ENCODE data around the gene MAP3K14.

Gene MAP3K14

GRCh38 chr17:45240905-45241327 lies 75.9 kb downstream of the MAP3K14 start:
- peaks cover 95% of the 10 kb centered on the region; the same call in 1 of the 2 replicates for H3K36me3 ChIP-seq (ENCODE audit: insufficient read depth, low read length)
- no peaks in the 10 kb centered on the region for H3K9me3 ChIP-seq (ENCODE audit: insufficient read depth, low read depth, low read length)
- no peaks in the 10 kb centered on the region for H3K4me1 ChIP-seq (ENCODE audit: insufficient read depth, low read length, poor library complexity, severe bottlenecking)
- H2AFZ ChIP-seq (ENCODE audit: low read length) = no peak overlapping the region
- H4K20me1 ChIP-seq (ENCODE audit: insufficient read depth, low read length, poor library complexity, severe bottlenecking) = peaks cover 4% of the 10 kb centered on the region
- H3K9ac ChIP-seq (ENCODE audit: low read depth, low read length, poor library complexity, severe bottlenecking) = no peak overlapping the region
- TF ChIP-seq CTCF (conservative IDR thresholded peaks at IDR 0.05; ENCODE audit: low read length) (no peak), EZH2phosphoT487 (IDR thresholded peaks at IDR 0.05; ENCODE audit: borderline replicate concordance) (no peak)
- H3K4me3 ChIP-seq (ENCODE audit: low read length, poor library complexity, severe bottlenecking) = no peak overlapping the region
- H3K9me2 ChIP-seq (replicated peaks; ENCODE audit: low read depth, low read length) = no peaks in the 10 kb centered on the region
- H3F3A ChIP-seq (ENCODE audit: low read depth) = no peaks in the 10 kb centered on the region
- no peak overlapping the region for H3K4me2 ChIP-seq (ENCODE audit: low read depth, low read length, poor library complexity, severe bottlenecking)
- H3K79me2 ChIP-seq (ENCODE audit: insufficient read depth, low read length) = 0 out of 2 replicates have a peak, but pooled peaks cover 4% of the 10 kb centered on the region
- no peaks in the 10 kb centered on the region for H3K27me3 ChIP-seq (ENCODE audit: insufficient read depth, low read length, poor library complexity, severe bottlenecking)

GRCh38 chr17:45238155-45238774 lies 78.6 kb downstream of the MAP3K14 start:
- no peaks in the 10 kb centered on the region for H3K9me3 ChIP-seq (ENCODE audit: insufficient read depth, low read depth, low read length)
- no peaks in the 10 kb centered on the region for H3K4me1 ChIP-seq (ENCODE audit: insufficient read depth, low read length, poor library complexity, severe bottlenecking)
- no peak overlapping the region for H3K4me2 ChIP-seq (ENCODE audit: low read depth, low read length, poor library complexity, severe bottlenecking)
- peaks cover 20% of the 10 kb centered on the region for H4K20me1 ChIP-seq (ENCODE audit: insufficient read depth, low read length, poor library complexity, severe bottlenecking)
- no peak overlapping the region for H3K9ac ChIP-seq (ENCODE audit: low read depth, low read length, poor library complexity, severe bottlenecking)
- H2AFZ ChIP-seq (ENCODE audit: low read length) = no peak overlapping the region
- no peak overlapping the region for H3K4me3 ChIP-seq (ENCODE audit: low read length, poor library complexity, severe bottlenecking)
- H3K79me2 ChIP-seq (ENCODE audit: insufficient read depth, low read length) = peaks cover 16% of the 10 kb centered on the region; the same call in 1 of the 2 replicates
- peaks cover 89% of the 10 kb centered on the region; the same call in 1 of the 2 replicates for H3K36me3 ChIP-seq (ENCODE audit: insufficient read depth, low read length)
- no peaks in the 10 kb centered on the region for H3F3A ChIP-seq (ENCODE audit: low read depth)
- H3K9me2 ChIP-seq (replicated peaks; ENCODE audit: low read depth, low read length) = no peaks in the 10 kb centered on the region
- TF ChIP-seq EZH2phosphoT487 (IDR thresholded peaks at IDR 0.05; ENCODE audit: borderline replicate concordance) (no peak), CTCF (conservative IDR thresholded peaks at IDR 0.05; ENCODE audit: low read length) (no peak)
- no peaks in the 10 kb centered on the region for H3K27me3 ChIP-seq (ENCODE audit: insufficient read depth, low read length, poor library complexity, severe bottlenecking)

GRCh38 chr17:45237686-45238085 lies 79.1 kb downstream of the MAP3K14 start:
- TF ChIP-seq CTCF (conservative IDR thresholded peaks at IDR 0.05; ENCODE audit: low read length) (no peak), EZH2phosphoT487 (IDR thresholded peaks at IDR 0.05; ENCODE audit: borderline replicate concordance) (no peak)
- H3K9me3 ChIP-seq (ENCODE audit: insufficient read depth, low read depth, low read length) = no peaks in the 10 kb centered on the region
- no peak overlapping the region for H3K4me3 ChIP-seq (ENCODE audit: low read length, poor library complexity, severe bottlenecking)
- no peaks in the 10 kb centered on the region for H3K27me3 ChIP-seq (ENCODE audit: insufficient read depth, low read length, poor library complexity, severe bottlenecking)
- H4K20me1 ChIP-seq (ENCODE audit: insufficient read depth, low read length, poor library complexity, severe bottlenecking) = peaks cover 25% of the 10 kb centered on the region
- H2AFZ ChIP-seq (ENCODE audit: low read length) = no peak overlapping the region
- peaks cover 89% of the 10 kb centered on the region; the same call in 1 of the 2 replicates for H3K36me3 ChIP-seq (ENCODE audit: insufficient read depth, low read length)
- no peak overlapping the region for H3K9ac ChIP-seq (ENCODE audit: low read depth, low read length, poor library complexity, severe bottlenecking)
- no peaks in the 10 kb centered on the region for H3F3A ChIP-seq (ENCODE audit: low read depth)
- H3K9me2 ChIP-seq (replicated peaks; ENCODE audit: low read depth, low read length) = no peaks in the 10 kb centered on the region
- peaks cover 22% of the 10 kb centered on the region for H3K79me2 ChIP-seq (ENCODE audit: insufficient read depth, low read length)
- no peak overlapping the region for H3K4me2 ChIP-seq (ENCODE audit: low read depth, low read length, poor library complexity, severe bottlenecking)
- no peaks in the 10 kb centered on the region for H3K4me1 ChIP-seq (ENCODE audit: insufficient read depth, low read length, poor library complexity, severe bottlenecking)
